Uterus (tissue), 4 donors: ENCODE data around the gene SCFD2. TPM values are rescaled to one million over a fixed set of nuclear protein-coding genes. Genes with fewer than 3 reads are reported as not detected.
A peak's percentile ranks its signal among the peaks of the same experiment; 100 is the strongest.

Experiments
- DNase-seq, 2 donors: peaks; one replicate each; pipeline ENCODE4 v3.0.0-alpha.2; 2019 to 2020
- H3K27ac ChIP-seq, 2 donors: fragments of 200-600 bp; sonication (generic); 1 replicate in 1 of 2; 2 replicates in 1 of 2; pipeline ENCODE4 v1.5.1; 2016 to 2018
- H3K27me3 ChIP-seq, 2 donors: fragments of 200-600 bp; sonication (generic); one replicate each; pipeline ENCODE4 v1.5.1; 2018 to 2019; ENCODE audit warnings: control low read depth in 1 of 2
- H3K36me3 ChIP-seq, 2 donors: fragments of 200-600 bp; sonication (generic); one replicate each; pipeline ENCODE4 v1.5.1; 2019; ENCODE audit warnings: control low read depth in 1 of 2
- H3K4me1 ChIP-seq, 2 donors: fragments of 200-600 bp; sonication (generic); one replicate each; pipeline ENCODE4 v1.5.1; 2018 to 2019; ENCODE audit warnings: control low read depth in 1 of 2
- H3K4me3 ChIP-seq, 2 donors: fragments of 200-600 bp; sonication (generic); 1 replicate in 1 of 2; 2 replicates in 1 of 2; pipeline ENCODE4 v1.5.1; 2018 to 2019; ENCODE audit warnings: mild to moderate bottlenecking in 1 of 2
- H3K9me3 ChIP-seq, 2 donors: fragments of 200-600 bp; sonication (generic); one replicate each; pipeline ENCODE4 v1.5.1; 2019; ENCODE audit warnings: control low read depth in 1 of 2
- CTCF ChIP-seq, 4 experiments: fragments of 200-600 bp in 2 of 4; fragments of 450-650 bp in 2 of 4; sonication (generic) in 2 of 4; IDR thresholded peaks; one replicate each; pipeline ENCODE4 v1.5.1; 2016 to 2019; ENCODE audit warnings: antibody characterized with exemption in 4 of 4, mild to moderate bottlenecking in 2 of 4, moderate library complexity in 1 of 4
- POLR2A ChIP-seq, 2 donors: fragments of 450-650 bp; IDR thresholded peaks; one replicate each; pipeline ENCODE4 v1.6.1; 2016; ENCODE audit warnings: antibody characterized with exemption in 2 of 2, mild to moderate bottlenecking in 1 of 2, moderate library complexity in 1 of 2
- intact Hi-C: fragments of 100-400 bp; cut with DNase I; formaldehyde crosslinking; loops from one replicate; pipeline ENCODE4 v1.15.1; 2023; ENCODE audit warnings: low total_unique reads
- total RNA-seq, 4 donors: library from RNA; depleted of rRNA in 3 of 4; stranded (reverse); fragments of >200 nt in 3 of 4; gene quantifications; one replicate each; pipeline versions ENCODE4 v1.1.0 to v1.2.4, GENCODE V29; 2014 to 2023
- donor health status: DM: yes; HTN: yes; CAD: no.

SCFD2 gene
- total RNA-seq, 4 donors from 2014 or later: 19.6 to 36.2 (median 24.5) TPM

- H3K9me3 ChIP-seq: no peaks in the 10 kb centered on the region
- intact Hi-C loops: no loop called here
- no peaks in the 10 kb centered on the region for H3K4me1 ChIP-seq
- no peak overlapping the region for H3K4me3 ChIP-seq
- no peaks in the 10 kb centered on the region for H3K27me3 ChIP-seq
- DNase-seq: no peak
- TF ChIP-seq CTCF (IDR thresholded peaks at IDR 0.05): no peak
- no peak for TF ChIP-seq POLR2A (IDR thresholded peaks at IDR 0.05)
- H3K36me3 ChIP-seq: no peaks in the 10 kb centered on the region
- no peak overlapping the region for H3K27ac ChIP-seq
Measured at GRCh38 chr4:52964561-52965101, 401.2 kb downstream of the SCFD2 start.

- TF ChIP-seq CTCF (IDR thresholded peaks at IDR 0.05) (no peak), POLR2A (IDR thresholded peaks at IDR 0.05) (no peak)
- Histone ChIP-seq H3K36me3 (no peaks in the 10 kb centered on the region), H3K27me3 (no peaks in the 10 kb centered on the region), H3K27ac (no peak overlapping the region), H3K4me3 (no peak overlapping the region), H3K4me1 (no peaks in the 10 kb centered on the region), H3K9me3 (no peaks in the 10 kb centered on the region)
- no peak for DNase-seq
- intact Hi-C loops: no loop called here
Measured at GRCh38 chr4:52964011-52964410, 401.9 kb downstream of the SCFD2 start.

- H3K36me3 ChIP-seq: no peaks in the 10 kb centered on the region
- no peaks in the 10 kb centered on the region for H3K9me3 ChIP-seq
- DNase-seq: no peak
- intact Hi-C loops: no loop called here
- no peak for TF ChIP-seq POLR2A (IDR thresholded peaks at IDR 0.05)
- no peak for TF ChIP-seq CTCF (IDR thresholded peaks at IDR 0.05)
- no peaks in the 10 kb centered on the region for H3K27me3 ChIP-seq
- H3K4me3 ChIP-seq: no peak overlapping the region
- peak overlapping the region in 1 of 2 donors; percentile 17 for H3K27ac ChIP-seq
- H3K4me1 ChIP-seq: no peaks in the 10 kb centered on the region
Measured at GRCh38 chr4:52962721-52963120, 403.1 kb downstream of the SCFD2 start.

- DNase-seq: no peak
- intact Hi-C loops: no loop called here
- H3K9me3 ChIP-seq: no peaks in the 10 kb centered on the region
- no peak overlapping the region for H3K4me3 ChIP-seq
- no peak for TF ChIP-seq CTCF (IDR thresholded peaks at IDR 0.05)
- no peak for TF ChIP-seq POLR2A (IDR thresholded peaks at IDR 0.05)
- no peak overlapping the region for H3K27ac ChIP-seq
- no peaks in the 10 kb centered on the region for H3K27me3 ChIP-seq
- no peaks in the 10 kb centered on the region for H3K4me1 ChIP-seq
- H3K36me3 ChIP-seq: no peaks in the 10 kb centered on the region
Measured at GRCh38 chr4:52961666-52962412, 404.0 kb downstream of the SCFD2 start.

- TF ChIP-seq POLR2A (IDR thresholded peaks at IDR 0.05): no peak
- TF ChIP-seq CTCF (IDR thresholded peaks at IDR 0.05): no peak
- Histone ChIP-seq H3K4me1 (no peaks in the 10 kb centered on the region), H3K9me3 (no peaks in the 10 kb centered on the region), H3K4me3 (no peak overlapping the region), H3K27me3 (no peaks in the 10 kb centered on the region), H3K36me3 (no peaks in the 10 kb centered on the region), H3K27ac (peak overlapping the region; percentile 38 to 76)
- DNase-seq: no peak
- intact Hi-C loops: no loop called here
Measured at GRCh38 chr4:52959541-52959940, 406.3 kb downstream of the SCFD2 start.
